Measurements from ENCODE around the gene LHFPL3. TPM values are rescaled to one million over a fixed set of nuclear protein-coding genes. Genes with fewer than 3 reads are reported as not detected.

The LHFPL3 gene
- total RNA-seq, 1 experiment from 2014 or later, result not detected

GRCh38 chr7:104528142-104528541 is 199.7 kb downstream of the LHFPL3 start:
- BruUV-seq (replicated peaks), result no TSS peak
- Histone ChIP-seq H3K27ac (ENCODE audit: low read depth, low read length, poor library complexity, severe bottlenecking) (no peak overlapping the region), H3K4me3 (ENCODE audit: low read depth, low read length, poor library complexity, severe bottlenecking) (no peak overlapping the region), H3K36me3 (ENCODE audit: insufficient read depth, low read length, poor library complexity, severe bottlenecking) (no peaks in the 10 kb centered on the region), H3K27me3 (replicated peaks; ENCODE audit: insufficient read depth, low read depth, low read length, poor library complexity) (peaks cover 5% of the 10 kb centered on the region), H3K4me1 (ENCODE audit: insufficient read depth, low read length, poor library complexity, severe bottlenecking) (no peaks in the 10 kb centered on the region), H3K9me3 (ENCODE audit: low read depth, low read length, poor library complexity, severe bottlenecking) (no peaks in the 10 kb centered on the region)
- no peak for DNase-seq (ENCODE audit: low spot score)
- ChIA-PET POLR2A (ENCODE audit: low non-redundant PET) (no interaction called here), CTCF (no interaction called here)
- intact Hi-C loops (cut with micrococcal nuclease; ENCODE audit: unreplicated experiment), result no loop called here
- TF ChIP-seq CTCF (conservative IDR thresholded peaks at IDR 0.05; ENCODE audit: low read depth, low read length) (no peak), EZH2 (IDR thresholded peaks at IDR 0.05; ENCODE audit: borderline replicate concordance, low read depth, low read length, poor library complexity, severe bottlenecking) (no peak)

- H3K27ac ChIP-seq (ENCODE audit: low read depth, low read length, poor library complexity, severe bottlenecking), result no peak overlapping the region
- DNase-seq (ENCODE audit: low spot score), result no peak
- H3K9me3 ChIP-seq (ENCODE audit: low read depth, low read length, poor library complexity, severe bottlenecking), result no peaks in the 10 kb centered on the region
- H3K36me3 ChIP-seq (ENCODE audit: insufficient read depth, low read length, poor library complexity, severe bottlenecking), result no peaks in the 10 kb centered on the region
- H3K4me3 ChIP-seq (ENCODE audit: low read depth, low read length, poor library complexity, severe bottlenecking), result no peak overlapping the region
- BruUV-seq (replicated peaks), result no TSS peak
- ChIA-PET CTCF (no interaction called here), POLR2A (ENCODE audit: low non-redundant PET) (no interaction called here)
- intact Hi-C loops (cut with micrococcal nuclease; ENCODE audit: unreplicated experiment), result no loop called here
- TF ChIP-seq CTCF (conservative IDR thresholded peaks at IDR 0.05; ENCODE audit: low read depth, low read length) (no peak), EZH2 (IDR thresholded peaks at IDR 0.05; ENCODE audit: borderline replicate concordance, low read depth, low read length, poor library complexity, severe bottlenecking) (no peak)
- peaks cover 5% of the 10 kb centered on the region for H3K27me3 ChIP-seq (replicated peaks; ENCODE audit: insufficient read depth, low read depth, low read length, poor library complexity)
- H3K4me1 ChIP-seq (ENCODE audit: insufficient read depth, low read length, poor library complexity, severe bottlenecking), result no peaks in the 10 kb centered on the region
These were observed 201.2 kb downstream of the LHFPL3 start for GRCh38 chr7:104529567-104529966.

GRCh38 chr7:104530251-104530650 is 201.8 kb downstream of the LHFPL3 start:
- ChIA-PET POLR2A (ENCODE audit: low non-redundant PET) (no interaction called here), CTCF (no interaction called here)
- intact Hi-C loops (cut with micrococcal nuclease; ENCODE audit: unreplicated experiment), result no loop called here
- DNase-seq (ENCODE audit: low spot score), result no peak
- Histone ChIP-seq H3K36me3 (ENCODE audit: insufficient read depth, low read length, poor library complexity, severe bottlenecking) (no peaks in the 10 kb centered on the region), H3K4me1 (ENCODE audit: insufficient read depth, low read length, poor library complexity, severe bottlenecking) (no peaks in the 10 kb centered on the region), H3K4me3 (ENCODE audit: low read depth, low read length, poor library complexity, severe bottlenecking) (no peak overlapping the region), H3K27ac (ENCODE audit: low read depth, low read length, poor library complexity, severe bottlenecking) (no peak overlapping the region), H3K9me3 (ENCODE audit: low read depth, low read length, poor library complexity, severe bottlenecking) (no peaks in the 10 kb centered on the region), H3K27me3 (replicated peaks; ENCODE audit: insufficient read depth, low read depth, low read length, poor library complexity) (peaks cover 5% of the 10 kb centered on the region)
- no TSS peak for BruUV-seq (replicated peaks)
- TF ChIP-seq EZH2 (IDR thresholded peaks at IDR 0.05; ENCODE audit: borderline replicate concordance, low read depth, low read length, poor library complexity, severe bottlenecking) (no peak), CTCF (conservative IDR thresholded peaks at IDR 0.05; ENCODE audit: low read depth, low read length) (no peak)

Data from A673 (cell line).